ENCODE measurements around the gene ABHD14A. TPM values are rescaled to one million over a fixed set of nuclear protein-coding genes. Genes with fewer than 3 reads are reported as not detected.

The ABHD14A gene
- total RNA-seq, 1 experiment from 2014 or later: 3.7 TPM

DNA sequence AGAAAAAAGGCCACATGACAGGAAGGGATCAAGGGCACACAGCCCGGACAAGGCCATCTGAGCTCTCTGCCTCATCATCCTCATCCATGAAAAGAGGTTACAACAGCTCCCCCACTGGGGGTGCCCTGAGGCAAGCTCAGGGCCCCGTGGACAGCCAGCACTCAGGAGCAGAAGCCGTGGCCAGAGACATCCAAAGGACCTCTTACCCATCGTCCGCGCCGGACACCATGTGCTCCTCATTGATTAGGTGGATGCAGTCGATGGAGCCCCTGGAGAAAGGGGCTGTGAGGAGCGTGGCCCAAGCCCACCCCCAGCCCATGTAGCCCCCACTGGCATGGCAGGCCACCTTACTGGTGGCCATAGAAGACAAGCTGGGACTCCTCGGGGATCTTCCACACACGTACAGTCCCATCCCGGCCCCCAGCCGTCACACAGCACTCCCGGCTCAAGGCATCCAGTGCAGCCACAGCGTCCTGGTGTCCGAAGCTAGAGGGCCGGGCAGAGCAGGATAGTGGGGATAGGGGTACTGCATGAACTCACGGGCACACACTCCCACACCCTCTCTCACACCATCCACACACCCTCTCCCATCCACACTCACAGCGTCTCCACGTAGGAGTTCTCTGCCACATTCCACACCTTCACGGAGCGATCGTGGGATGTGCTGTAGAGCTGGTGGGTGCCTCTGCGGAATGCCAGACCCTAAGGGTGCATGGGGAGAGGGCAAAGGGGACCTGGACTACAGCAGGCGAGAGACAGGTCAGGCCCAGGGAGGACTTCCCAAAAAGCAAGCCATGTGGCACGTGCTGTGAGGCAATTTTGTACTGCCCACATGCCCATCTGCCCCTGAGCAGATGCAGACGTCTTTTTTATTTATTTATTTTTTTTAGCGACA is 39.6 kb upstream of the ABHD14A start:
- no peaks in the 10 kb centered on the region for H3K36me3 ChIP-seq (ENCODE audit: insufficient read depth, low read length, poor library complexity, severe bottlenecking)
- TF ChIP-seq, protein P1, sequence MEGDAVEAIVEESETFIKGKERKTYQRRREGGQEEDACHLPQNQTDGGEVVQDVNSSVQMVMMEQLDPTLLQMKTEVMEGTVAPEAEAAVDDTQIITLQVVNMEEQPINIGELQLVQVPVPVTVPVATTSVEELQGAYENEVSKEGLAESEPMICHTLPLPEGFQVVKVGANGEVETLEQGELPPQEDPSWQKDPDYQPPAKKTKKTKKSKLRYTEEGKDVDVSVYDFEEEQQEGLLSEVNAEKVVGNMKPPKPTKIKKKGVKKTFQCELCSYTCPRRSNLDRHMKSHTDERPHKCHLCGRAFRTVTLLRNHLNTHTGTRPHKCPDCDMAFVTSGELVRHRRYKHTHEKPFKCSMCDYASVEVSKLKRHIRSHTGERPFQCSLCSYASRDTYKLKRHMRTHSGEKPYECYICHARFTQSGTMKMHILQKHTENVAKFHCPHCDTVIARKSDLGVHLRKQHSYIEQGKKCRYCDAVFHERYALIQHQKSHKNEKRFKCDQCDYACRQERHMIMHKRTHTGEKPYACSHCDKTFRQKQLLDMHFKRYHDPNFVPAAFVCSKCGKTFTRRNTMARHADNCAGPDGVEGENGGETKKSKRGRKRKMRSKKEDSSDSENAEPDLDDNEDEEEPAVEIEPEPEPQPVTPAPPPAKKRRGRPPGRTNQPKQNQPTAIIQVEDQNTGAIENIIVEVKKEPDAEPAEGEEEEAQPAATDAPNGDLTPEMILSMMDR (conservative IDR thresholded peaks at IDR 0.05; ENCODE audit: low read depth, low read length): no peak
- TF ChIP-seq EZH2 (IDR thresholded peaks at IDR 0.05; ENCODE audit: borderline replicate concordance, low read depth, low read length, poor library complexity, severe bottlenecking): no peak
- intact Hi-C loops (cut with micrococcal nuclease; ENCODE audit: unreplicated experiment): no loop called here
- no TSS peak for BruUV-seq (replicated peaks)
- no peak overlapping the region for H3K4me3 ChIP-seq (ENCODE audit: low read depth, low read length, poor library complexity, severe bottlenecking)
- no peaks in the 10 kb centered on the region for H3K27me3 ChIP-seq (replicated peaks; ENCODE audit: insufficient read depth, low read depth, low read length, poor library complexity)
- ChIA-PET CTCF (no interaction called here), POLR2A (ENCODE audit: low non-redundant PET) (no interaction called here)
- H3K4me1 ChIP-seq (ENCODE audit: insufficient read depth, low read length, poor library complexity, severe bottlenecking): no peaks in the 10 kb centered on the region
- no peak for DNase-seq (ENCODE audit: low spot score)
- H3K27ac ChIP-seq (ENCODE audit: low read depth, low read length, poor library complexity, severe bottlenecking): no peak overlapping the region
- no peaks in the 10 kb centered on the region for H3K9me3 ChIP-seq (ENCODE audit: low read depth, low read length, poor library complexity, severe bottlenecking)

- Histone ChIP-seq H3K27me3 (replicated peaks; ENCODE audit: insufficient read depth, low read depth, low read length, poor library complexity) (no peaks in the 10 kb centered on the region), H3K36me3 (ENCODE audit: insufficient read depth, low read length, poor library complexity, severe bottlenecking) (no peaks in the 10 kb centered on the region), H3K4me3 (ENCODE audit: low read depth, low read length, poor library complexity, severe bottlenecking) (no peak overlapping the region), H3K4me1 (ENCODE audit: insufficient read depth, low read length, poor library complexity, severe bottlenecking) (no peaks in the 10 kb centered on the region), H3K27ac (ENCODE audit: low read depth, low read length, poor library complexity, severe bottlenecking) (no peak overlapping the region), H3K9me3 (ENCODE audit: low read depth, low read length, poor library complexity, severe bottlenecking) (no peaks in the 10 kb centered on the region)
- POLR2A ChIA-PET (ENCODE audit: low non-redundant PET): no interaction called here
- no TSS peak for BruUV-seq (replicated peaks)
- CTCF ChIA-PET: no interaction called here
- DNase-seq (ENCODE audit: low spot score): no peak
- TF ChIP-seq, protein P1 (conservative IDR thresholded peaks at IDR 0.05; ENCODE audit: low read depth, low read length): no peak
- TF ChIP-seq EZH2 (IDR thresholded peaks at IDR 0.05; ENCODE audit: borderline replicate concordance, low read depth, low read length, poor library complexity, severe bottlenecking): no peak
- intact Hi-C loops (cut with micrococcal nuclease; ENCODE audit: unreplicated experiment): no loop called here
Observed at GRCh38 chr3:51935886-51936755, 38.7 kb upstream of the ABHD14A start.

DNA sequence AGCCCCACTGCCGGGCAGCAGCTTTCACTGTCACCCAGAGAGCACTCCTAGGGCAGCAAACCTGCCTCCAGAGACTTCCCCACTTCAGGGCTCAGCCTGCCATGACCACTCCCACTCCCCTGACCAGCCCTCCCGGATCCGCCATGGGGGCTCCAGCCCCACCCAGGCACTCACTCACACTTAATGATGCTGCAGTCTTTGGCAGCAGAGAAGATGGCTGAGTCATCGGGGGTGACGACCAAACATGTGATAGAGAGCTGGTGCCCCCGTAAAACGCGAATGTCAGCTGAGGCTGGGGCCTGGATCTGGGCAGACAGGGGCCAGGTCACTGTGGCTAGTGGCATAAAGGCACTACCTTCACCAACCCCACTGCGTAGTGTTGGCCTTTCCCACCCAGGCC is 37.9 kb upstream of the ABHD14A start:
- TF ChIP-seq EZH2 (IDR thresholded peaks at IDR 0.05; ENCODE audit: borderline replicate concordance, low read depth, low read length, poor library complexity, severe bottlenecking): no peak
- TF ChIP-seq, protein P1 (conservative IDR thresholded peaks at IDR 0.05; ENCODE audit: low read depth, low read length): no peak
- Histone ChIP-seq H3K27ac (ENCODE audit: low read depth, low read length, poor library complexity, severe bottlenecking) (no peak overlapping the region), H3K4me3 (ENCODE audit: low read depth, low read length, poor library complexity, severe bottlenecking) (no peak overlapping the region), H3K4me1 (ENCODE audit: insufficient read depth, low read length, poor library complexity, severe bottlenecking) (no peaks in the 10 kb centered on the region), H3K27me3 (replicated peaks; ENCODE audit: insufficient read depth, low read depth, low read length, poor library complexity) (no peaks in the 10 kb centered on the region), H3K9me3 (ENCODE audit: low read depth, low read length, poor library complexity, severe bottlenecking) (no peaks in the 10 kb centered on the region), H3K36me3 (ENCODE audit: insufficient read depth, low read length, poor library complexity, severe bottlenecking) (no peaks in the 10 kb centered on the region)
- ChIA-PET POLR2A (ENCODE audit: low non-redundant PET) (no interaction called here), CTCF (no interaction called here)
- no TSS peak for BruUV-seq (replicated peaks)
- intact Hi-C loops (cut with micrococcal nuclease; ENCODE audit: unreplicated experiment): no loop called here
- no peak for DNase-seq (ENCODE audit: low spot score)
